Subcutaneous abdominal adipose tissue (tissue), 5 donors: ENCODE data around the gene PCDH9.

Source experiments
- H3K27ac ChIP-seq: one replicate; pipeline ENCODE4 v1.7.0; 2013; ENCODE audit warnings: low read depth, mild to moderate bottlenecking, inconsistent platforms, low read length, moderate library complexity
- H3K27me3 ChIP-seq, 5 donors: one replicate each; pipeline ENCODE4 v1.7.0; 2013; ENCODE audit warnings: low read length in 5 of 5, inconsistent platforms in 1 of 5; ENCODE audit not compliant: control insufficient read depth in 5 of 5, insufficient read depth in 4 of 5
- H3K36me3 ChIP-seq, 5 donors: one replicate each; pipeline ENCODE4 v1.7.0; 2013; ENCODE audit warnings: low read length in 5 of 5; ENCODE audit not compliant: control insufficient read depth in 5 of 5, insufficient read depth in 5 of 5
- H3K4me1 ChIP-seq, 5 donors: one replicate each; pipeline ENCODE4 v1.7.0; 2013; ENCODE audit warnings: low read length in 5 of 5, mild to moderate bottlenecking in 3 of 5, moderate library complexity in 1 of 5; ENCODE audit not compliant: control insufficient read depth in 5 of 5, insufficient read depth in 5 of 5
- H3K4me3 ChIP-seq, 5 donors: one replicate each; pipeline ENCODE4 v1.7.0; 2013; ENCODE audit warnings: low read length in 5 of 5, low read depth in 1 of 5
- H3K9ac ChIP-seq, 5 donors: one replicate each; pipeline ENCODE4 v1.7.0; 2013; ENCODE audit warnings: low read length in 5 of 5, mild to moderate bottlenecking in 4 of 5, moderate library complexity in 3 of 5
- H3K9me3 ChIP-seq, 5 donors: one replicate each; pipeline ENCODE4 v1.7.0; 2013; ENCODE audit warnings: low read length in 5 of 5; ENCODE audit not compliant: control insufficient read depth in 5 of 5
- donor health status: healthy.
- donor health status: healthy.
- donor health status: healthy.
- donor health status: healthy.
- donor health status: healthy.

Gene PCDH9

DNA sequence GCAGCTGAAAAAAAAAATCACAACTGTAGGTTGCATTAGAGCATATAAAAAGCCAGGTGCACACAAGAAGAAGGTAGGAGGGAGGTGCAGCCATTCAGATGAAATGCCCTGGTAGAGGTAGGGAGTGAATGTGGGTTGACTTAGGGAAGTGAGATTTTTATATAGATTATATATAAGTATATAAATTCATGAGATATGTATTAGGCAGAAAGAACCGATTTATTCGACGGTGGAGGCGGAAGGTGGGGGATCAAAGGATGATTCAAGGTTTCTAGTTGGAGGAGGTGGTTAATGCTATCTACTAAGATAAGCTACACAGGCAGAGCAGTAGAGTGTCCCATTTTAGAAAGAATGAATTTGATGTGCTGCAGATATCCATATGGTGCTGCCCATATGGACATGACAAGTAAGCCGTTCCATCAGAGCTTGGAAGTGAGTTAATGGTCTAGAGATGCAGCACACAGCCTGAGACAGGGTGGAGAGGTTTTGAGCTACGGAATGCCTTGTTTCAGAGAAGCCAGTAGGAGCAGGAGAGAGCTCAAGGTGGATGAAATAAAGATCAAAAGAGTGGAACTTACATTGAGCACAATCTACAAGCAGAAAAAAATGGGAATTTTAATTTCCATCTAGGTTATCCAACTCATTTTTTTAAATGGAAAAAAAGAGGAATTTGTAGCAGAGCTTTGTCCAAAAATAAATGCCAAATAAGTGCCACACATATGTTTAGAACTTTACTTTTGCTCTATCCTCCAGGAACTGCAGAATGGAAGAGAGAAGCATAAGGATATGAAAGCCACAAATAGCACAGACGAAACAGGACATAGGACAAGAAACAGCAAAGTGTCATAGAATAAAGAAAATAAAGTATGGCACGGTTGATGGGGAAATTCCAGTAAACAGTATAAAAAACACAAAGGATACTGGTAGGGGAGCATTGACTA lies 177.3 kb downstream of the PCDH9 start:
- no peaks in the 10 kb centered on the region for H3K9me3 ChIP-seq
- no peaks in the 10 kb centered on the region for H3K27me3 ChIP-seq
- H3K9ac ChIP-seq: no peak overlapping the region
- no peak overlapping the region for H3K27ac ChIP-seq
- H3K4me1 ChIP-seq: peaks cover 0 to 6% (median 0%) of the 10 kb centered on the region in 5 donors
- H3K4me3 ChIP-seq: no peak overlapping the region
- H3K36me3 ChIP-seq: no peaks in the 10 kb centered on the region

DNA sequence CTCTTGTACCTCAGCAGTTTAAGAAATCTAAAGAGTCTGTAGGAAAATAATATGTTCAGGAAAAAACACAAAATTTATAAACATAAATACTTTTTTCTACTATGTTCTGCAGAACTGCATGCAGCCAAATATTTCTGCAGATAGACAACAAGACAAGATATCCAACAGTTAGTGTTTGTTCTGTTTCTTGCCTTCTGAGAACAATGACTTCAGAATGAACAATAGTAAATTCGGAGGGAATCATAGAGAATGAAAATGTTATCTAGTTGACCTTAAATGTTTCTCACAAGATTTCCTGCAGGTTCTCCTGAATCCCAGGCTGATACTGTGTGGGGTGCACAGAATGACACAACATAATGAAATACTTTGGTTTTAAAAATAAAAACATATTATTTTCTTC lies 180.4 kb downstream of the PCDH9 start:
- H3K27ac ChIP-seq: no peak overlapping the region

DNA sequence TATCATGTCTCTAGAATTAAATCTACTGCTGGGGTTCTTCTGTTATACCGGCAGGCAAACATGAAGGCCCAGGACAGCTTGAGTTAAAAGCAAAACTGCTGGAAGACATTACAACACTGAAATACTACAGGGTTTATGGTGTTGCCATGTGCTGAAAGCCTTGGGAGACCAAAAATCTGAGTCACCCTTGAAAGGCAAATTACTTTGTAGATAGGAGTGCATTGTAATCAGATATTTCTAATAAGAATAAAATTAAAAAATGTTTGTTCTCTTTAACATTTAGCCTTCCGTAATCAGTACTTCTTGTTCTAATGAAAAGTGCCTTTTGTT lies 181.3 kb downstream of the PCDH9 start:
- Histone ChIP-seq H3K9ac (no peak overlapping the region), H3K4me3 (no peak overlapping the region), H3K27me3 (no peaks in the 10 kb centered on the region), H3K4me1 (peaks cover 0 to 6% (median 0%) of the 10 kb centered on the region in 5 donors), H3K36me3 (no peaks in the 10 kb centered on the region), H3K9me3 (no peaks in the 10 kb centered on the region), H3K27ac (no peak overlapping the region)

More for the DNA sequence above, 180.4 kb downstream of the PCDH9 start:
- Histone ChIP-seq H3K4me3 (no peak overlapping the region), H3K36me3 (no peaks in the 10 kb centered on the region), H3K4me1 (peaks cover 0 to 6% (median 0%) of the 10 kb centered on the region in 5 donors), H3K9me3 (no peaks in the 10 kb centered on the region), H3K9ac (no peak overlapping the region), H3K27me3 (no peaks in the 10 kb centered on the region)

DNA sequence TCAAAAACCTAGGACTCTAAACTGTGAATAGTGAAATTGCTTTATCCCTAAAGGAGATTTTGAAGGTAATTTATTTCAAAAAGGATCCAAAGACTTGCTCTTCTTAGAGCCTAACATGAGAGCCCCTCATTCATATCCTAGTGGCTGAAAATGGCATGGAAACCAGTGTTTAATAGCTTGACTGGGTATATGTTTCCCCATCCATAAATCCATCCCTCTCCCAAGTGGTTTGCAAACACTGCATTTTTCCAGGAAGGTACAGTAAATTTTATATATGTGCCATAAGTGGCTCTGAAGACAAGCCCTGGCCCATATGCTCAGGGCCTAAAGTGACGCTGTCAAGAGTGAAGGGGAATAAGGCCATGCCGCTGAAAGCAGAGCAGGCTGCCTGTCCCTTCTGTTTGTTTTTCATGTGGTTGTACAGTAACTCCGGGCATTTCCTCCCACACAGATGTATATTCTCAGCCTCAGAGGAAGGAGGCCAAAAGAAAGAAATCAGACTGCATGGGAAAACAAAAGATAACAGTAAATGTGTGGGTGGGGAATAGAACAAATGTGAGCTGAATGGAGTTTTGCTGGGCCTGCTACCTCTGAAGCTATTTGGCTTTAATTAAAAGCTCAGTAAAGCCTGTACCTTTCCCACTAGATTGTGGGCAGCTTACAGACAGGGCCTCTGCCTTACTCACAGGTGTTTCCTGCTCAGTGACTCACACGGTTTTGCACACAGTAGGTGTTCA lies 181.9 kb downstream of the PCDH9 start:
- Histone ChIP-seq H3K4me3 (no peak overlapping the region), H3K27ac (no peak overlapping the region), H3K4me1 (peaks cover 0 to 6% (median 0%) of the 10 kb centered on the region in 5 donors), H3K9me3 (no peaks in the 10 kb centered on the region), H3K9ac (no peak overlapping the region), H3K36me3 (no peaks in the 10 kb centered on the region), H3K27me3 (no peaks in the 10 kb centered on the region)

DNA sequence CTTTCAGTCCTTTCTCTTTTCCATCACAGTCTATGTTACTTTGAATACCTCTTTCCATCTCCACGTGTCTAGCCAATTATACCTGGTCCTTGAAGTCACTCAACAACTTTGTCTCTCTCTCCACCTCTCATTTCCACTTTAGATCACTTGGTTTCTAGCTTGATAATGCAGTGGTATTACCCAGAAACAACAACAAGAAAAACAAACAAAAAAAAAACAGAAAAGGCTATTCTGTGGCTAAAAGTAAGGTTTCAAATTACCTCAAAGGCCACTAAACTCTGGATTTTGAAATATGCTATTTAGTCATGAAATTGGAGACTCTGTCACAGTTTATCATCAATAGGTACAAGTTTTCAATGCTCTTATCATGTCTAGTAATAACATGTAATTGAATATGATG lies 184.8 kb downstream of the PCDH9 start:
- H3K9me3 ChIP-seq: no peaks in the 10 kb centered on the region
- no peak overlapping the region for H3K27ac ChIP-seq
- H3K4me1 ChIP-seq: peaks cover 0 to 6% (median 0%) of the 10 kb centered on the region in 5 donors
- H3K9ac ChIP-seq: no peak overlapping the region
- no peaks in the 10 kb centered on the region for H3K36me3 ChIP-seq
- no peaks in the 10 kb centered on the region for H3K27me3 ChIP-seq
- no peak overlapping the region for H3K4me3 ChIP-seq

DNA sequence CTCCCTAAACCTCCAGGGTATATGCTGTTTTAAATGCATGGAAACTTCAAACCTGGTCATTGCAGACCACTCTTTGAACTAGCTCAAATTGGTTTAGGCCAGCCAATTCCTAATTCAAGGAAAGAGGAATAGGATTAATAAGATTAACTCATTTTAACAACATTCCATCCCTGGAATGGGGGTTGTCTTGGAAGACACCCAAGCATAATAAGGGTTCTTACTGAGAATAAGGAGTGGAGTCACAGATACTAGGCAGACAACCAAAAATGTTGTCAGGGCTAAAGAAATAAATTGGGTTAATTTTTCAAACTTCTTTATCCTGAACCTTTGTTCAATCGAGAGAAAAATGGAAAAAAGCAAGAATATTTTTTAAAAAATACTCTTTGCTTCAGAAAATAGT lies 186.2 kb downstream of the PCDH9 start:
- Histone ChIP-seq H3K4me1 (peaks cover 0 to 6% (median 0%) of the 10 kb centered on the region in 5 donors), H3K4me3 (no peak overlapping the region), H3K27ac (no peak overlapping the region), H3K36me3 (no peaks in the 10 kb centered on the region), H3K27me3 (no peaks in the 10 kb centered on the region), H3K9me3 (no peaks in the 10 kb centered on the region), H3K9ac (no peak overlapping the region)

DNA sequence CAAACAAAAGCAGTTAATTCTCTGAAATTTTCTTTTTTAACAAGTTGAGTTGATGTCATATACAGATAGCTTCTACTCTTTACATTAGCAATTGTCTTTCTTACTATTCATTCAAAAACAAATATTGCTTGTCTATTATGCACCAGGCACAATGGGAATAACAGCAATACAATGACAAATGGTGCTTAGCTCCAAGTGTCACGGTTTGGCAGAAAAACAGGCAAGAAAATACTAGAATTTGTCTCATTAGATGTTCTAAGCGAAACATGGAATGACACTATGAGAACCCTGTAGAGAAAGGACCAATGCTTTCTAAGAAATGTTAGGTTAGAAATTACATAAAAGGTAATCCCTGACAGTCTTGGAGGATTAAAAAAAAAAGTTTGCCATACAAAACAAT lies 187.6 kb downstream of the PCDH9 start:
- Histone ChIP-seq H3K9ac (no peak overlapping the region), H3K27me3 (no peaks in the 10 kb centered on the region), H3K4me1 (no peaks in the 10 kb centered on the region), H3K4me3 (no peak overlapping the region), H3K9me3 (no peaks in the 10 kb centered on the region), H3K27ac (no peak overlapping the region), H3K36me3 (no peaks in the 10 kb centered on the region)

DNA sequence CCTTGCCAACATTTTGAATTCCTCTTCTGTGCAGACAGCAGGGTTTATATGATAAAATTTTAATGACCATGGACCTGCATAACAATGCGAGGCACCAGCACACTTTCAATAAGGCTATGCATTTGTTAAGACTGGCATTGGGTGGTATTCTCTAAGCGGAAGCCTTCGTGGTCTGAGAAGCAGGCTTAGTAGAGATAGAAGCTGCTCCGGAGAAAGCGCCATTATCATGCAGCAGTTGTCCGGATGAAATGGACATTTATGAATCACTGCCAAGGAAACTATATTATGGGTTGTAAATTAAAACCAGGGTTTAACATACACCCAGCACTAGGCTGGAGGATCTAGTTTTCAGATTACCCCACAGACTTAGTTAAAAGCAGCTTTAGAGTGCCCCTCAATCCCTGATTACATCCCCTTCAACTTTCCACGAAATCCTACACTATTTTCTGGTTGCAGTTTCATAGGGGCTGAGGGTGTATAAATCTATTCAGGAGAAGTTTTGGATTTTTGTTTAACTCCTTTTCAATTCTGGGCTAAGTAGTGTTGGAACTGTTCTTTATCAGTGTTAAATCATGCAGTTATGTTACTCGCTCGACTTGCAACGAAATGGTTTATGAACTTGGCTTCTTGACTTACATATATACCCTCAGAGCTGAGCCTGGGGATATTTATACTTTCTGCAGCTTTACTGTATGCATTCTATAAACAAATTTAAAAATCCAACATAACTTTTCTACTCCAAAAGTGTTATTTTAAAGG lies 193.3 kb downstream of the PCDH9 start:
- H3K9me3 ChIP-seq: no peaks in the 10 kb centered on the region
- no peaks in the 10 kb centered on the region for H3K4me1 ChIP-seq
- H3K27ac ChIP-seq: no peak overlapping the region
- peak overlapping the region in 1 of 5 donors; percentile 53 for H3K4me3 ChIP-seq
- no peak overlapping the region for H3K9ac ChIP-seq
- no peaks in the 10 kb centered on the region for H3K27me3 ChIP-seq
- no peaks in the 10 kb centered on the region for H3K36me3 ChIP-seq

DNA sequence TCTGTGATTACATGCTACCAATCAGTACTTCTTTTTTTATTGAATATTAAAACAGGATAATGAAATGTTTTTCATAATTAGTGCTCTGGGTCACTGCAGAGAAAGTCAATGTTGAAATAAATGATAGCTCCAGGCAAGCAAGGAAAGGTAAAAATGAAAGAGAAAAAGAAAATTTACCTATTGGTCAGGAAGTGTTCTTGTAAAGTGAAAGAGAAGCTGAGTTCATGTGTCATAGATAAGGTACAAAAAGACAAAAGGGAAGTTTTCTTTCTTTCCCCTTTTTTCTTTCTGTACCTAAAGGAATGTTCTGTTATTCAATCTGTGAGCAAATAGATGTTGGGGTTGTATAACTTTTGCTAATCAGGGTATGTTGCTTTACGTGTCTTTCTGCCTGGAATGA lies 197.0 kb downstream of the PCDH9 start:
- H3K27ac ChIP-seq: no peak overlapping the region
- H3K4me1 ChIP-seq: no peaks in the 10 kb centered on the region
- no peaks in the 10 kb centered on the region for H3K27me3 ChIP-seq
- H3K9me3 ChIP-seq: no peaks in the 10 kb centered on the region
- no peak overlapping the region for H3K9ac ChIP-seq
- H3K4me3 ChIP-seq: no peak overlapping the region
- no peaks in the 10 kb centered on the region for H3K36me3 ChIP-seq
